ENCODE measurements around the gene ATXN10.

DNA sequence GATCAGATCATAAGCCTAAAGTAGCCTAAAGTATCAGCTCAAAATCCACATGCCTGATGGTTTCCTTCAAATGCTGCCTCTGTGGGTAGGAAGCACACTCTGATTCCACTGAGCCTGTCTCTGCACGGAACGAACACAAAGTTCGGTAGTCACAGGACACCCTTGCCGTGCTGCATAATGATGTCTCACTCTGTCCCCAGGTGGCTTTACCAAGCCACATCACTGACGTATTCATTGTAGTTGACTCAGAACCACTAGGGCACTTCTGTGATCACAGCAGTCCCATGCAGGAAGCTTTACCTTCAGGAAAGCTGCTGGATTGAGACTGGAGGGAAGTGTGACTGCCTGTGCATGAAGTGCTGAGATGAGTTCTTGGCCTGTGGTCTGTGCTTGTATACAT lies 147.7 kb downstream of the ATXN10 start:
- TF ChIP-seq, protein P1, sequence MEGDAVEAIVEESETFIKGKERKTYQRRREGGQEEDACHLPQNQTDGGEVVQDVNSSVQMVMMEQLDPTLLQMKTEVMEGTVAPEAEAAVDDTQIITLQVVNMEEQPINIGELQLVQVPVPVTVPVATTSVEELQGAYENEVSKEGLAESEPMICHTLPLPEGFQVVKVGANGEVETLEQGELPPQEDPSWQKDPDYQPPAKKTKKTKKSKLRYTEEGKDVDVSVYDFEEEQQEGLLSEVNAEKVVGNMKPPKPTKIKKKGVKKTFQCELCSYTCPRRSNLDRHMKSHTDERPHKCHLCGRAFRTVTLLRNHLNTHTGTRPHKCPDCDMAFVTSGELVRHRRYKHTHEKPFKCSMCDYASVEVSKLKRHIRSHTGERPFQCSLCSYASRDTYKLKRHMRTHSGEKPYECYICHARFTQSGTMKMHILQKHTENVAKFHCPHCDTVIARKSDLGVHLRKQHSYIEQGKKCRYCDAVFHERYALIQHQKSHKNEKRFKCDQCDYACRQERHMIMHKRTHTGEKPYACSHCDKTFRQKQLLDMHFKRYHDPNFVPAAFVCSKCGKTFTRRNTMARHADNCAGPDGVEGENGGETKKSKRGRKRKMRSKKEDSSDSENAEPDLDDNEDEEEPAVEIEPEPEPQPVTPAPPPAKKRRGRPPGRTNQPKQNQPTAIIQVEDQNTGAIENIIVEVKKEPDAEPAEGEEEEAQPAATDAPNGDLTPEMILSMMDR (IDR thresholded peaks at IDR 0.05 in 2 of 3, conservative IDR thresholded peaks at IDR 0.05 in 1 of 3; ENCODE audit: borderline replicate concordance in 1 of 3, insufficient read depth in 1 of 3, low read depth in 2 of 3, low read length in 2 of 3) = no peak
- no peak for TF ChIP-seq EZH2 (IDR thresholded peaks at IDR 0.05)
- TF ChIP-seq POLR2A (IDR thresholded peaks at IDR 0.05; ENCODE audit: borderline replicate concordance, extremely low read depth, insufficient read depth, insufficient read length) = no peak
- TF ChIP-seq, protein P2, sequence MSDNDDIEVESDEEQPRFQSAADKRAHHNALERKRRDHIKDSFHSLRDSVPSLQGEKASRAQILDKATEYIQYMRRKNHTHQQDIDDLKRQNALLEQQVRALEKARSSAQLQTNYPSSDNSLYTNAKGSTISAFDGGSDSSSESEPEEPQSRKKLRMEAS (IDR thresholded peaks at IDR 0.05) = no peak
- TF ChIP-seq, protein P3, sequence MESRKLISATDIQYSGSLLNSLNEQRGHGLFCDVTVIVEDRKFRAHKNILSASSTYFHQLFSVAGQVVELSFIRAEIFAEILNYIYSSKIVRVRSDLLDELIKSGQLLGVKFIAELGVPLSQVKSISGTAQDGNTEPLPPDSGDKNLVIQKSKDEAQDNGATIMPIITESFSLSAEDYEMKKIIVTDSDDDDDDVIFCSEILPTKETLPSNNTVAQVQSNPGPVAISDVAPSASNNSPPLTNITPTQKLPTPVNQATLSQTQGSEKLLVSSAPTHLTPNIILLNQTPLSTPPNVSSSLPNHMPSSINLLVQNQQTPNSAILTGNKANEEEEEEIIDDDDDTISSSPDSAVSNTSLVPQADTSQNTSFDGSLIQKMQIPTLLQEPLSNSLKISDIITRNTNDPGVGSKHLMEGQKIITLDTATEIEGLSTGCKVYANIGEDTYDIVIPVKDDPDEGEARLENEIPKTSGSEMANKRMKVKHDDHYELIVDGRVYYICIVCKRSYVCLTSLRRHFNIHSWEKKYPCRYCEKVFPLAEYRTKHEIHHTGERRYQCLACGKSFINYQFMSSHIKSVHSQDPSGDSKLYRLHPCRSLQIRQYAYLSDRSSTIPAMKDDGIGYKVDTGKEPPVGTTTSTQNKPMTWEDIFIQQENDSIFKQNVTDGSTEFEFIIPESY (IDR thresholded peaks at IDR 0.05; ENCODE audit: extremely low read depth, insufficient replicate concordance, low read length) = no peak
- no peak for TF ChIP-seq YY1 (IDR thresholded peaks at IDR 0.05; ENCODE audit: extremely low read depth, insufficient replicate concordance, low read depth, low read length)
- TF ChIP-seq, protein P4, sequence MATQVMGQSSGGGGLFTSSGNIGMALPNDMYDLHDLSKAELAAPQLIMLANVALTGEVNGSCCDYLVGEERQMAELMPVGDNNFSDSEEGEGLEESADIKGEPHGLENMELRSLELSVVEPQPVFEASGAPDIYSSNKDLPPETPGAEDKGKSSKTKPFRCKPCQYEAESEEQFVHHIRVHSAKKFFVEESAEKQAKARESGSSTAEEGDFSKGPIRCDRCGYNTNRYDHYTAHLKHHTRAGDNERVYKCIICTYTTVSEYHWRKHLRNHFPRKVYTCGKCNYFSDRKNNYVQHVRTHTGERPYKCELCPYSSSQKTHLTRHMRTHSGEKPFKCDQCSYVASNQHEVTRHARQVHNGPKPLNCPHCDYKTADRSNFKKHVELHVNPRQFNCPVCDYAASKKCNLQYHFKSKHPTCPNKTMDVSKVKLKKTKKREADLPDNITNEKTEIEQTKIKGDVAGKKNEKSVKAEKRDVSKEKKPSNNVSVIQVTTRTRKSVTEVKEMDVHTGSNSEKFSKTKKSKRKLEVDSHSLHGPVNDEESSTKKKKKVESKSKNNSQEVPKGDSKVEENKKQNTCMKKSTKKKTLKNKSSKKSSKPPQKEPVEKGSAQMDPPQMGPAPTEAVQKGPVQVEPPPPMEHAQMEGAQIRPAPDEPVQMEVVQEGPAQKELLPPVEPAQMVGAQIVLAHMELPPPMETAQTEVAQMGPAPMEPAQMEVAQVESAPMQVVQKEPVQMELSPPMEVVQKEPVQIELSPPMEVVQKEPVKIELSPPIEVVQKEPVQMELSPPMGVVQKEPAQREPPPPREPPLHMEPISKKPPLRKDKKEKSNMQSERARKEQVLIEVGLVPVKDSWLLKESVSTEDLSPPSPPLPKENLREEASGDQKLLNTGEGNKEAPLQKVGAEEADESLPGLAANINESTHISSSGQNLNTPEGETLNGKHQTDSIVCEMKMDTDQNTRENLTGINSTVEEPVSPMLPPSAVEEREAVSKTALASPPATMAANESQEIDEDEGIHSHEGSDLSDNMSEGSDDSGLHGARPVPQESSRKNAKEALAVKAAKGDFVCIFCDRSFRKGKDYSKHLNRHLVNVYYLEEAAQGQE (IDR thresholded peaks at IDR 0.05; ENCODE audit: low read depth) = no peak
- TF ChIP-seq ZFX (IDR thresholded peaks at IDR 0.05) = no peak
- TF ChIP-seq JUND (IDR thresholded peaks at IDR 0.05) = no peak
- no peak for TF ChIP-seq EGR1 (IDR thresholded peaks at IDR 0.05; ENCODE audit: low read depth)
- TF ChIP-seq EZH2phosphoT487 (IDR thresholded peaks at IDR 0.05; ENCODE audit: borderline replicate concordance) = no peak
- TF ChIP-seq ZNF274 (IDR thresholded peaks at IDR 0.05; ENCODE audit: low read depth, low read length) = no peak
